Endothelial cell of umbilical vein (primary cell): Measurements from ENCODE around the gene GZMM.

ENCODE experiments used
- EZH2 ChIP-seq: IDR thresholded peaks from 2 replicates; pipeline ENCODE4 v1.6.1; 2012; ENCODE audit warnings: borderline replicate concordance, low read depth, mild to moderate bottlenecking, moderate library complexity, low read length, inconsistent platforms; ENCODE audit not compliant: severe bottlenecking
- FOS ChIP-seq: IDR thresholded peaks from 2 replicates; pipeline ENCODE4 v1.6.1; 2011; ENCODE audit warnings: mild to moderate bottlenecking, low read length, moderate library complexity, borderline replicate concordance; ENCODE audit not compliant: insufficient read depth
- GATA2 ChIP-seq: IDR thresholded peaks from 2 replicates; pipeline ENCODE4 v1.7.0; 2011; ENCODE audit warnings: low read depth, mild to moderate bottlenecking, moderate library complexity, mixed read lengths, low read length; ENCODE audit not compliant: insufficient read length, insufficient read depth
- JUN ChIP-seq: IDR thresholded peaks from 2 replicates; pipeline ENCODE4 v1.6.1; 2011; ENCODE audit warnings: borderline replicate concordance, low read depth; ENCODE audit not compliant: insufficient read length, insufficient read depth
- MYC ChIP-seq: IDR thresholded peaks from one replicate; pipeline ENCODE4 v1.6.1; 2011; ENCODE audit warnings: mild to moderate bottlenecking, low read depth, low read length
- POLR2A ChIP-seq: IDR thresholded peaks from 2 replicates; pipeline ENCODE4 v1.6.1; 2012; ENCODE audit warnings: low read depth, mild to moderate bottlenecking, control low read depth, low read length
- POLR2AphosphoS5 ChIP-seq: IDR thresholded peaks from 2 replicates; pipeline ENCODE4 v1.6.1; 2012; ENCODE audit warnings: low read depth, mild to moderate bottlenecking, control low read depth, low read length, moderate library complexity; ENCODE audit not compliant: insufficient read depth
- TF ChIP-seq, protein P1 (sequence below), 2 donors: IDR thresholded peaks; 1 replicate in 1 of 2; 2 replicates in 1 of 2; pipeline ENCODE4 v1.5.1; 2011; ENCODE audit warnings: low read length in 2 of 2, mild to moderate bottlenecking in 2 of 2, moderate library complexity in 2 of 2, control low read depth in 1 of 2, inconsistent platforms in 1 of 2, low read depth in 1 of 2; ENCODE audit not compliant: insufficient read depth in 1 of 2; ENCODE audit errors: extremely low read depth in 1 of 2
- TF ChIP-seq, protein P2 (sequence below): IDR thresholded peaks from 2 replicates; pipeline ENCODE4 v1.6.1; 2011; ENCODE audit not compliant: insufficient read depth, insufficient read length

GRCh38 chr19:501646-502045 is 42.2 kb upstream of the GZMM start:
- TF ChIP-seq, protein P1, sequence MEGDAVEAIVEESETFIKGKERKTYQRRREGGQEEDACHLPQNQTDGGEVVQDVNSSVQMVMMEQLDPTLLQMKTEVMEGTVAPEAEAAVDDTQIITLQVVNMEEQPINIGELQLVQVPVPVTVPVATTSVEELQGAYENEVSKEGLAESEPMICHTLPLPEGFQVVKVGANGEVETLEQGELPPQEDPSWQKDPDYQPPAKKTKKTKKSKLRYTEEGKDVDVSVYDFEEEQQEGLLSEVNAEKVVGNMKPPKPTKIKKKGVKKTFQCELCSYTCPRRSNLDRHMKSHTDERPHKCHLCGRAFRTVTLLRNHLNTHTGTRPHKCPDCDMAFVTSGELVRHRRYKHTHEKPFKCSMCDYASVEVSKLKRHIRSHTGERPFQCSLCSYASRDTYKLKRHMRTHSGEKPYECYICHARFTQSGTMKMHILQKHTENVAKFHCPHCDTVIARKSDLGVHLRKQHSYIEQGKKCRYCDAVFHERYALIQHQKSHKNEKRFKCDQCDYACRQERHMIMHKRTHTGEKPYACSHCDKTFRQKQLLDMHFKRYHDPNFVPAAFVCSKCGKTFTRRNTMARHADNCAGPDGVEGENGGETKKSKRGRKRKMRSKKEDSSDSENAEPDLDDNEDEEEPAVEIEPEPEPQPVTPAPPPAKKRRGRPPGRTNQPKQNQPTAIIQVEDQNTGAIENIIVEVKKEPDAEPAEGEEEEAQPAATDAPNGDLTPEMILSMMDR (IDR thresholded peaks at IDR 0.05; ENCODE audit: extremely low read depth in 1 of 2, insufficient read depth in 1 of 2, low read depth in 1 of 2, low read length in 2 of 2), result no peak
- TF ChIP-seq POLR2A, result no peak
- no peak for TF ChIP-seq POLR2AphosphoS5
- no peak for TF ChIP-seq JUN
- TF ChIP-seq EZH2, result no peak
- no peak for TF ChIP-seq FOS
- TF ChIP-seq, protein P2, sequence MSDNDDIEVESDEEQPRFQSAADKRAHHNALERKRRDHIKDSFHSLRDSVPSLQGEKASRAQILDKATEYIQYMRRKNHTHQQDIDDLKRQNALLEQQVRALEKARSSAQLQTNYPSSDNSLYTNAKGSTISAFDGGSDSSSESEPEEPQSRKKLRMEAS, result no peak
- no peak for TF ChIP-seq MYC
- TF ChIP-seq GATA2, result no peak
